ENCODE measurements around the gene DUSP2.

The DUSP2 gene

DNA sequence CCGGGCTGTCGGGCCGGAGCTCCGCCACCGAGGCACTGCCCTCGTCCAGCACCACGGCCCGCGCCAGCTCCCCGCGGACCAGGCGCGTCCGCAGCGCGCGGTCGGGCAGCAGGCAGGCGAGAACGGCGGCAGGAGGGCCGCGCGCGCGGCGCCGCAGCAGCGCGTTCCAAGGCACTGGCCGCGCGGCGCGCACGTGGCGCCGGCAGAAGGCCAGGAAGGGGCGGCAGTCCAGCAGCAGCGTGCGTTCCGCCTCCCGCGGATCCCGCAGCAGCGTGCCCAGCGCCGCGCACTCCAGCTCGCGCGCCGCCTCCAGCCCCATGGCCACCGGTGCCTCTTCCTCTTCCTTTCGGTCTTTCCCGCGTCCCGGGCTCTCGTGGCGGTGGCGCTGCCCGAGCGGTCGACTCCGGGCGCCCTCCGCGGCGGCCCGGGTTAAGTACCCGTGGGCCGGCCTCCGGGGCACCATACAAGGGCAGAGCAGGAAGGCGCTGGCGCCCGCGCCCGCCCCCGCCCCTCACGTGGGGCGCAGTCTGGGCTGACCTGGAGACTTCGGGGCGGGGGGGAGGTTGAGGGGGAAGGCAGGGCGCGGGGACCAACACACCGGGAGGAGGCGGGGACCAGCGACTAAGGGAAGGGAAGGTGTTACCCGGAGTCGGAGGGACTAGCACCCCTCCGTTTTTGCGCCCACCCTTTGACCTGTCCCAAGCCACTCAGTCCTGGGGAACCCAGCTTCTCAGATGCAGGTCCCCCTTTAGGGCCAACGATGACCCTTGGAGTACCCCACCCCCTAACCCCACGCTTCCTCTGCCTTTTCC, at the start of gene DUSP2:
TSS of gene DUSP2 (minus strand) at position 405 of the 812 bp plus-strand sequence. CDS start at position 319, 86 bp downstream.
- peak; percentile 95 for DNase-seq

GRCh38 chr2:96191937-96192670, 46.9 kb upstream of the DUSP2 start:
- DNase-seq, result no peak

DNA sequence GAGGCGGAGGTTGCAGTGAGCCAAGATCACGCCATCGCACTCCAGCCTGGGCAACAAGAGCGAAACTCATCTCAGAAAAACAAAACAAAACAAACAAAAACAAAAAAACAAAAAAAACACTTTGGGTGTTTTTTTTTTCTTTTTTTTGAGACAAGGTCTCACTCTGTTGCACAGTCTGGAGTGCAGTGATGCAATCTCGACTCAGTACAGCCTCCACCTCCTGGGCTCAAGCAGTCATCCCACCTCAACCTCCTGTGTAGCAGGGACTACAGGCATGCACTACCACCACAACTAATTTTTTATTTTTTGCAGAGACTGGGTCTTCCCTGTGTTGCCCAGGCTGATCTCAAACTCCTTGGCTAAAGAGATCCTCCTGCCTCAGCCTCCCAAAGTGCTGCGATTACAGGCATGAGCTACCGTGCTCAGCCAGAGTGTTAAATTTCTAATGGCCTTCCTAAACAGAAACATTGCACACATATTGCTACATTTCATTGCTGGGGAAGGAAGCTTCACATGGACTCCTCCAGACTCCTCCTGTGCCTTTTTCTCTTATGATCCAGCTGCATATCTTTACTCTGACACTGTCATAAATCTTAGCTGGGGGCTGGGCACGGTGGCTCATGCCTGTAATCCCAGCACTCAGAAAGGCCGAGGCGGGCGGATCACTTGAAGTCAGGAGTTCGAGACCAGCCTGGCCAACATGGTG, 43.7 kb upstream of the DUSP2 start:
- no peak for DNase-seq

GRCh38 chr2:96186562-96186961, 41.3 kb upstream of the DUSP2 start:
- DNase-seq, result no peak

GRCh38 chr2:96185516-96185915, 40.3 kb upstream of the DUSP2 start:
- no peak for DNase-seq

- DNase-seq, result no peak
These were observed 39.7 kb upstream of the DUSP2 start for GRCh38 chr2:96184989-96185388.

DNA sequence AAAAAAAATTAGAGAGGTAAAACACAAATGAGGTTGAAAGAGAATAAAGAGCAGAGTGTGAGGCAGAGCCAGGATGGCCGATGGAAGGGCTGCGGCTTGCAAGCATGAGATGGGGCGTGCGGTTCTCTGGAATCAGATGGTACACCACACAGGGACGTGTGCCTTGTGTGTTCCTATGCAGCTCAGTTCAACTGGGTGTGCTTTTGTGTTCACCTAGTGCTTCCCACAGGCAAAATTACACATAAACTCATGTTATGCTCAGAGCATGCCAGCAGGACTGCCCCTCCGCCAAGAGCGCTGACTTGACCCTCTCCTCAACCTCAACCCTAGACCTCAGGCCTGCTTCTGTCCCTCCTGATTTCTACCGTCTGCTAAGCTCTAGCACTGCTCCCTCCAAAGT, 38.9 kb upstream of the DUSP2 start:
- no peak for DNase-seq

GRCh38 chr2:96181529-96181928, 36.3 kb upstream of the DUSP2 start:
- no peak for DNase-seq

DNA sequence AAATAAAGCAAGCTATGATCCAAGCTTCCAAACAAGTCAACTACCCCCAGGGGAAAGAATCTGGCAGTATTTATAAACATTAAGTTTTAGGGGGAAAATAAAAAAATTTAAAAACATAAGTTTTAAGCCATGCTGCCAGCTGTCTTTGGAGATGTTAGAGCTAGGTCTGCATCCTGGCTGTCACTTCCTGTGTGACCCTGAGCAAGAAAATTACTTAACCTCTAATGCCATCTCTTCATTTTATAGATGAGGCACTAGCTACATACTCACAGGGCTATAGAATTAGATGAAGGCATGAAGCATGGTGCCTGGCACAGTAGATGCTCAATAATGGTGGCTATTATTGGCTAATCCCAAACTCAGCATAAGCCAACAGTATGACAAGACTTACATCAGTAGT, 35.3 kb upstream of the DUSP2 start:
- no peak for DNase-seq

DNA sequence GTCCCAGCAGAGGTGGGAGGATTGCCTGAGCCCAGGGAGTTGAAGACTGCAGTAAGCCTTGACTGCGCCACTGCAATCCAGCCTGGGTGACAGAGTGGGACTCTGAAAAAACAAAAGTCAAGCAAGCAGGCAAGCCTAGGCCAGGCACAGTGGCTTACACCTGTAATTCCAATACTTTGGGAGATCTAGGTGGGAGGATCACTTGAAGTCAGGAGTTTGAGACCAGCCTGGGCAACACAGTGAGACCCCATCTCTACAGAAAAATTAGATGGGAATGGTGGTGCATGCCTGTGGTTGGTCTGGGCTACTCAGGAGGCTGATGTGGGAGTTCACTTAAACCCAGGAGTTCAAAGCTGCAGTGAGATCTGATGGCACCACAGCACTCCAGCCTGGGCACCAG, 34.8 kb upstream of the DUSP2 start:
- no peak for DNase-seq

- no peak for DNase-seq
These were observed 31.4 kb upstream of the DUSP2 start for GRCh38 chr2:96176661-96177060.

- no peak for DNase-seq
These were observed 30.7 kb upstream of the DUSP2 start for GRCh38 chr2:96175951-96176350.

GRCh38 chr2:96174251-96175144, 29.3 kb upstream of the DUSP2 start:
- peak; percentile 85 for DNase-seq

- DNase-seq, result no peak
These were observed 26.6 kb upstream of the DUSP2 start for GRCh38 chr2:96171831-96172230.

DNA sequence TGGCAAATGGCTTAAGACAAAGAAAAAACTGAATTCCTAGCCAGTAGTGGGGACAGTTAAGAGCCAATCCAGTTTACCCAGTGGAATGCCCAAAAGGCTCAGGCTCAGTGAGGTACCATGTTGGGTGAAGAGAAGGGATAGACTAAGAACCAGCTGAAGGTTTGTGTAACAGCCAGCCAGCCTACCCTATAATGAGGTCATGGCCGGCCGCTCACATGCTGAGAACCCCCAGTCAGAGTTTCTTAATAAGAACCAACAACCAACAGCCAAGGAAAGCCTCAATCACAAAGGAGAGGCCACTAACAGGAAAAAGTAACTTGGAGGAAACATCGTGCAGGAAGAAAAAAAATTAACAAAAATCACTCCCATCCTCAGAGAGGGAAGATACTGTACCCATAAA, 25.4 kb upstream of the DUSP2 start:
- no peak for DNase-seq

DNA sequence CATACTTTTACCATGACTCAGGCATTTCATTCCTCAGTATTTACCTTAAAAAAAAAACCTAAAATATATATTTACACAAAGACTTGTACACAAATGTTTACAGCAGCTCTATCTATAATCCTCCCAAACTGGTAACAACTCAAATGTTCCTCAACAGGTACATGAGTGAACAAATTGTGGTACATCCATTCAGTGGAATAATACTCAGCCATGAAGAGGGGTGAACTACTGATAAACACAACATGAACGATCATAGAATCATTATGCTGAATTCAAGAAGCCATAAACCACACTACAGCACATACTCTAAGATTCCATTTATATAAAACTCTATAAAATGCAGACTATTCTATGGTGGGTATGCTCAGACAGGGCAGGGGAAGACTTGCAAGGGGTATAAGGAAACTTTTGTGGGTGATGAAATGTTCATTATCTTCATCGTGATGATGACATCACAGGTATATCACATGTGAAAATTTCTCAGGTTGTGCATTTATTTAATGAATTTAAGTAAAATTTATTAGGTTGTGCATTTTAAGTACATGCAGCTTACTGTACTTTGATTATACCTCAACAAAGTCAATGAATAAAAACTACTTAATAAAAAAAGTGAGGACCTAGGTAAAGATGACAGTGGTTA, 24.7 kb upstream of the DUSP2 start:
- no peak for DNase-seq

GRCh38 chr2:96167407-96168013, 22.3 kb upstream of the DUSP2 start:
- DNase-seq, result no peak

- peak; percentile 83 for DNase-seq
These were observed 19.4 kb upstream of the DUSP2 start for GRCh38 chr2:96164459-96165184.

DNA sequence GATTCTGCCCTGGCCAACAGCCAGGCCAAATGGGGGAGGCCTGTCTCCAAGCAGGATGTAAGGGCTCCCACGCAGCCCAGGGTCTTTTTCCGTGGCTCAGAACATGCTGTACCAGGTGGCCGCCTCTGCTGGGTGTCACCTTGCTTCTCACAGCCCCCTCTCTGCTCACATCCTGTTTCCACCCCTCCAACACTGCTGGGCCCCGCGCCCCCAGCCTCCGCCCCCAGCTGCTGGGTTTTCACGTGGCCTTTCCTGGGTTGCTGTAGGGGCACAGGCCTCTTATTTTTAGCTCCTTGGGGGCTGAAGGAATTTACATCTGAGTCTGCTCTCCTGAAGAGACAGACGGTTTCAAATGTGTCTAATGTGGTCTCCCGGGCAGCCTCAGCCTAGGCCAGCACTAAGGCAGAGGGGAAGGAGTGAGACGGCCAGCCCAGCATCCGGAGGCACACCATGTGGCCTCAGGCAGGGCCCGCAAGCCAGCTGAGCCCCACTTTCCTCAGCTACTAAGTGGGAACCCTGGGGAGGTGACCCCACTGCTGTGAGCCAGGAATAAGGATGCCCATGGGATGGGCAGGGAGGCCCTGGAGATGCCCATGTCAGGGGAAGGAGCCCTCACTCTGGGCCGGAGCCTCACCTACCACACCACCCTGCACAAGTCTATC, 18.7 kb upstream of the DUSP2 start:
- DNase-seq, result peak; percentile 90

GRCh38 chr2:96163415-96163767, 18.2 kb upstream of the DUSP2 start:
- DNase-seq, result no peak

All from stimulated activated CD4-positive, alpha-beta T cell treated with anti-CD3 and anti-CD28 coated beads, Interleukin-1b, Interleukin-23, amount 100 ng/mL, for 48 hours (primary cell).